ENCODE data around the gene TOMM40. TPM values are rescaled to one million over a fixed set of nuclear protein-coding genes. Genes with fewer than 3 reads are reported as not detected.

Gene TOMM40
- total RNA-seq, 4 donors from 2014 or later, result 75.1 to 148 (median 86.0) TPM

DNA sequence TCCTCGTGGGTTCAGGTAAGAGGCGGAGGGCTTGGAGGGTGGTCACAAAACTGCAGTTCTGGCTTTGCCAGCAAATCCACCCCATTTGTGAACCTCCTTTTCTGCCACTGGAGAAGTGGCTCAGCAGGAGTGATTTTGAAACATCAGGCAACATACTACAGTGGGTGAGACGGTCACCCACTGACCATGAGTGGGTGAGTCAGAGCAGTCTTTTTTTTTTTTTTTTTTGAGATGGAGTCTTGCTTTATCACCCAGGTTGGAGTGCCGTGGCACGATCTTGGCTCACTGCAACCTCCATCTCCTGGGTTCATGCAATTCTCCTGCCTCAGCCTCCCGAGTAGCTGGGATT, 3.0 kb downstream of the TOMM40 start:
- H3K4me3 ChIP-seq, result no peak overlapping the region
- intact Hi-C loops (cut with DNase I; ENCODE audit: low total_unique reads), result loop anchor here (5.0 kb wide), 1 partner anchor 63 kb away; the partner anchor contains the start of gene CLPTM1
- peaks cover 18 to 23% of the 10 kb centered on the region in 2 donors for H3K4me1 ChIP-seq
- peaks cover 2 to 57% of the 10 kb centered on the region in 2 donors for H3K36me3 ChIP-seq
- H3K27ac ChIP-seq, result no peak overlapping the region
- DNase-seq (no peak), ATAC-seq (no peak)
- TF ChIP-seq, protein P1, sequence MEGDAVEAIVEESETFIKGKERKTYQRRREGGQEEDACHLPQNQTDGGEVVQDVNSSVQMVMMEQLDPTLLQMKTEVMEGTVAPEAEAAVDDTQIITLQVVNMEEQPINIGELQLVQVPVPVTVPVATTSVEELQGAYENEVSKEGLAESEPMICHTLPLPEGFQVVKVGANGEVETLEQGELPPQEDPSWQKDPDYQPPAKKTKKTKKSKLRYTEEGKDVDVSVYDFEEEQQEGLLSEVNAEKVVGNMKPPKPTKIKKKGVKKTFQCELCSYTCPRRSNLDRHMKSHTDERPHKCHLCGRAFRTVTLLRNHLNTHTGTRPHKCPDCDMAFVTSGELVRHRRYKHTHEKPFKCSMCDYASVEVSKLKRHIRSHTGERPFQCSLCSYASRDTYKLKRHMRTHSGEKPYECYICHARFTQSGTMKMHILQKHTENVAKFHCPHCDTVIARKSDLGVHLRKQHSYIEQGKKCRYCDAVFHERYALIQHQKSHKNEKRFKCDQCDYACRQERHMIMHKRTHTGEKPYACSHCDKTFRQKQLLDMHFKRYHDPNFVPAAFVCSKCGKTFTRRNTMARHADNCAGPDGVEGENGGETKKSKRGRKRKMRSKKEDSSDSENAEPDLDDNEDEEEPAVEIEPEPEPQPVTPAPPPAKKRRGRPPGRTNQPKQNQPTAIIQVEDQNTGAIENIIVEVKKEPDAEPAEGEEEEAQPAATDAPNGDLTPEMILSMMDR (IDR thresholded peaks at IDR 0.05 in 4 of 5, conservative IDR thresholded peaks at IDR 0.05 in 1 of 5), result no peak
- TF ChIP-seq POLR2A (IDR thresholded peaks at IDR 0.05), result no peak
- H3K9me3 ChIP-seq, result no peaks in the 10 kb centered on the region
- in situ Hi-C loops (cut with MboI; ENCODE audit: low sequenced_read_pairs in 4 of 4), result loop anchor here in 1 of 4 donors (10.0 kb wide), 1 partner anchor 61 kb away; the partner anchor contains the start of gene CLPTM1
- H3K27me3 ChIP-seq, result no peaks in the 10 kb centered on the region

DNA sequence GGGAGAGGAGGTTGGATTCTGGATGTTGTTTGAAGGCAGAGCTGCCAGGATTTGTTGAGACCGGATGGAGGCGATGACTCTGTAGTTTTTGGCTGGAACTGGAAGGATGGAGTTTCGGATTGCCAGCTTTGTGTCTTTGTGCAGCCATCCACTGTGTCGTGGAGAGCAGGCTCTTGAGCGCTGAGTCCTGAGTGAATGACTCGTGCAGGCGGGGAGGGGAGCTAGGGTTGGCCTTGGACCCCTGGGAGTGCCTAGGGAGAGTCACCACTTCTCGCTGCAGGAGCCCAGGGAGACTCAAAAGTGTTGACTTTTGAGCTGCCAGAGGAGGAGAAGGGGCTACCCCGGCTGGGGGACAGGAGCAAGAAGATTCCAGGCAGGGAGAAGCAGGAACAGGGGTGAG, 3.9 kb downstream of the TOMM40 start:
- H3K4me3 ChIP-seq, result no peak overlapping the region
- H3K27me3 ChIP-seq, result no peaks in the 10 kb centered on the region
- H3K4me1 ChIP-seq, result peaks cover 12 to 14% of the 10 kb centered on the region in 2 donors
- intact Hi-C loops (cut with DNase I; ENCODE audit: low total_unique reads) (loop anchor here (5.0 kb wide), 1 partner anchor 62 kb away; the partner anchor contains the start of gene CLPTM1), in situ Hi-C loops (cut with MboI; ENCODE audit: low sequenced_read_pairs in 4 of 4) (loop anchor here in 1 of 4 donors (10.0 kb wide), 1 partner anchor 60 kb away; the partner anchor contains the start of gene CLPTM1)
- DNase-seq, result no peak
- no peak for ATAC-seq
- no peaks in the 10 kb centered on the region for H3K9me3 ChIP-seq
- peaks cover 2 to 60% of the 10 kb centered on the region in 2 donors for H3K36me3 ChIP-seq
- H3K27ac ChIP-seq, result no peak overlapping the region
- TF ChIP-seq, protein P1 (IDR thresholded peaks at IDR 0.05 in 4 of 5, conservative IDR thresholded peaks at IDR 0.05 in 1 of 5), result no peak
- no peak for TF ChIP-seq POLR2A (IDR thresholded peaks at IDR 0.05)

DNA sequence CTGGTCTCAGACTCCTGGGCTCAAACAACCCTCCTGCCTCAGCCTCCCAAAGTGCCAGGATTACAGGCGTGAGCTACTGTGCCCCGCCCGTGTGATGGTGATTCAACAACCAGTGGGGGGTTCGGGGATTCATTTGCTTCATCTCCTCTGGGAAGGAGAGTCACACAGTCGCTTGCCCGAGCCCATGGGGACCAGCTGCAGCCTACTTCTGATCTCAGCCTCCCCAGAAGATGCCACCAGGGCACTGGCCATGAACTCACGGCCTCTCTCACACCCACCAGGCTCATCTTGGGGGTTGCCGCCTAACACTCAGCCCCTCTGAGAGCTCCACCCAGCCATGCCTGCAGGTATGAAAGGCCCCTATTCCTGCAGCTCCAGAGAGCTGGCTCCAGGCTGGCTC, 6.8 kb downstream of the TOMM40 start:
- Histone ChIP-seq H3K9me3 (no peaks in the 10 kb centered on the region), H3K27ac (no peak overlapping the region), H3K4me1 (no peaks in the 10 kb centered on the region), H3K27me3 (no peaks in the 10 kb centered on the region), H3K4me3 (no peak overlapping the region), H3K36me3 (peaks cover 2 to 86% of the 10 kb centered on the region in 2 donors)
- ATAC-seq (no peak), DNase-seq (no peak)
- TF ChIP-seq, protein P1 (IDR thresholded peaks at IDR 0.05 in 4 of 5, conservative IDR thresholded peaks at IDR 0.05 in 1 of 5), result no peak
- TF ChIP-seq POLR2A (IDR thresholded peaks at IDR 0.05), result no peak
- intact Hi-C loops (cut with DNase I; ENCODE audit: low total_unique reads) (no loop called here), in situ Hi-C loops (cut with MboI; ENCODE audit: low sequenced_read_pairs in 4 of 4) (loop anchor here in 1 of 4 donors (10.0 kb wide), 1 partner anchor 57 kb away; the partner anchor contains the start of gene CLPTM1)

DNA sequence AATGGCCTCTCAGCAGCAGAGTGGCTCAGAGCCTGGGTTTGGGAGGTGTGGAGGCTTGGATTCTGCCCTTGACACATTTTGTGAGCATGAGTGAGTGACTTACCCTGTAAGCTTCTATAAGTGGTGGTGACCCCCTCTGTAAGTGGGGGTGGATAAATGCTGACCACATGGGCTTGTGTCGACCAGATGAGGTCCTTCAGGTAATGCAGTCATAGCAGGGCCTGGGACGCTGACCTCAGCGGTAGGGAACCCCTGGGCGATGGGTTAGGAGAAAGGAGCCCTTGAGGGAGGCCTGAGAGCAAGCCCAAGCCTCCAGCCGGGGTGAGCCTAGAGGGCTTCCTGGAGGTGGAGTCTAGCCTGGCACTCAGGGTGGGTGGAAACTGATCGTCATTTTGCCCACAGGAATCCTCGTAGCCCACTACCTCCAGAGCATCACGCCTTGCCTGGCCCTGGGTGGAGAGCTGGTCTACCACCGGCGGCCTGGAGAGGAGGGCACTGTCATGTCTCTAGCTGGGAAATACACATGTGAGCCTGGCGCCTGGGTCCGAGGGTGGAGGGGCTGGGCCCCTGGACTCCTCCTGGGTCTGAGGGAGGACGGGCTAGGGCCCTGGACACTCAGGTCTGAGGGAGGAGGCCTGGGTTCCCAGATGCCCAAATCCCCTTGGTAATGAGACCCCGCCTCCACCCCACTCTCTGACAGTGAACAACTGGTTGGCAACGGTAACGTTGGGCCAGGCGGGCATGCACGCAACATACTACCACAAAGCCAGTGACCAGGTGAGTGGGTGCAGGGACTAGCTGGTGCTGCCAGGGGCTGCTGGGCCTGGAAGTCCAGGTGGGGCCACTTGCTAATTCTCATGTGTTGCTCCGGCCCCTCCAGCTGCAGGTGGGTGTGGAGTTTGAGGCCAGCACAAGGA, 9.5 kb downstream of the TOMM40 start:
- Histone ChIP-seq H3K36me3 (peaks cover 0 to 63% of the 10 kb centered on the region in 2 donors), H3K27me3 (peaks cover 9 to 11% (median 11%) of the 10 kb centered on the region in 3 donors), H3K9me3 (no peaks in the 10 kb centered on the region), H3K4me1 (no peaks in the 10 kb centered on the region), H3K4me3 (no peak overlapping the region), H3K27ac (no peak overlapping the region)
- in situ Hi-C loops (cut with MboI; ENCODE audit: low sequenced_read_pairs in 4 of 4), result loop anchor here in 1 of 4 donors (10.0 kb wide), 1 partner anchor 54 kb away; the partner anchor contains the start of gene CLPTM1
- DNase-seq, result no peak
- TF ChIP-seq, protein P1 (IDR thresholded peaks at IDR 0.05 in 4 of 5, conservative IDR thresholded peaks at IDR 0.05 in 1 of 5), result no peak
- TF ChIP-seq POLR2A (IDR thresholded peaks at IDR 0.05), result no peak
- intact Hi-C loops (cut with DNase I; ENCODE audit: low total_unique reads), result no loop called here
- no peak for ATAC-seq
